RPMI8226 (cell line): ENCODE results near the gene CEP295NL.
"Not testable (repeated sequence)": the region's sequence is repeated elsewhere in the genome, so short reads cannot be mapped to it uniquely, and the experiment has no call there.

Experiments
- DNase-seq: peaks from one replicate; pipeline ENCODE4 v3.0.0-alpha.2; 2015

Gene CEP295NL

DNA sequence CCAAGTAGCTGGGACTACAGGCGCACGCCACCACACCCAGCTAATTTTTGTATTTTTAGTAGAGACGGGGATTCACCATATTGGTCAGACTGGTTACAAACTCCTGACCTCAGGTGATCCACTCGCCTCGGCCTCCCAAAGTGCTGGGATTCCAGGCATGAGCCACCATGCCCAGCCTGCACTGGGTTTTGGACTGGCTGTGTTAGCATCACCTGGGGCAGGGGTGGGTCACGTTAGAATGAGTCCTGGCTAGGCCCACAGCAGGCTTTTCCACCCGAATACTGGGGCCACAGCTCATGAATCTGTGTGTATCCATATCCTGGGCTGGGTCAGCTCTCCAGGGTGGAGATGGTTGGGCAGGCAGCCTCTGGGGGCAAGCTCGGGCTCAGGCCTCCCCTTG is 770 bp downstream of the CEP295NL start:
- not testable (repeated sequence) for DNase-seq

DNA sequence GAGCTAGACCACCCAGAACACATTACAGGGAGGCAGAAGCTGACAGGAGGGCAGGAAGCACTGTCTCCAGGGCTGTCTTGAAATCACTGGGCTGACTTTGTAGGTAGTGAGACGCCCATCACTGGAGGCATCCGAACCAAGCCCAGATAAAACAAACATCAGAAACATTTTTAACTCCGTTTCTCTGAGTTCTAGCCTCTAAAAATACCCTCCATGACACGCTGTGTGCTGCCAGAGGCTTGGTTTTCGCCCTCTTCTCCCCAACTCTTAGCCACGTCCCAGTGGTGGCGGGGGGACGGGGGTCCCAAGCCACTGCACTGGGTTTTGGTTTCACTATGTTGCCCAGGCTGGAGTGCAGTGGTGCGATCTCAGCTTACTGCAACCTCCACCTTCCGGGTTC is 1.2 kb downstream of the CEP295NL start:
- DNase-seq, result no peak

DNA sequence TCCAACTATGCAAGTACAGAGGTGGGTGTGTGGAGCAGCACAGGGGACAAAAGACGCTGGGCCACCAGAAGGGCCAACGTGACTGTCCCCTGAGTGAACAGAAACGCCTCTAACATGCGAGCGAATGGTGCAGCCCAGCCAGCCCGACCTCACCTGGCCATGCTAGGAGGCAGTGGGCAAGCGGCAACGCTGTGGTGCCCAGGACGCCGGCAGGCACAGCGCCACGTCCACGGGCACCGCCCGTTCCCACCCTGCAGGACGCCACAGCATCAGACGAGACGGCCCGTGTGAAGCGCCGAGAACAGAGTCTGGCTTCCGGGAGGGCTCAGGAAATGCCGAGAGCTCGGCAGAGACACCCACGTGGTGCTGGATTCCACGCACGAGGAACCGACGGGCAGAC is 2.2 kb downstream of the CEP295NL start:
- DNase-seq, result no peak

DNA sequence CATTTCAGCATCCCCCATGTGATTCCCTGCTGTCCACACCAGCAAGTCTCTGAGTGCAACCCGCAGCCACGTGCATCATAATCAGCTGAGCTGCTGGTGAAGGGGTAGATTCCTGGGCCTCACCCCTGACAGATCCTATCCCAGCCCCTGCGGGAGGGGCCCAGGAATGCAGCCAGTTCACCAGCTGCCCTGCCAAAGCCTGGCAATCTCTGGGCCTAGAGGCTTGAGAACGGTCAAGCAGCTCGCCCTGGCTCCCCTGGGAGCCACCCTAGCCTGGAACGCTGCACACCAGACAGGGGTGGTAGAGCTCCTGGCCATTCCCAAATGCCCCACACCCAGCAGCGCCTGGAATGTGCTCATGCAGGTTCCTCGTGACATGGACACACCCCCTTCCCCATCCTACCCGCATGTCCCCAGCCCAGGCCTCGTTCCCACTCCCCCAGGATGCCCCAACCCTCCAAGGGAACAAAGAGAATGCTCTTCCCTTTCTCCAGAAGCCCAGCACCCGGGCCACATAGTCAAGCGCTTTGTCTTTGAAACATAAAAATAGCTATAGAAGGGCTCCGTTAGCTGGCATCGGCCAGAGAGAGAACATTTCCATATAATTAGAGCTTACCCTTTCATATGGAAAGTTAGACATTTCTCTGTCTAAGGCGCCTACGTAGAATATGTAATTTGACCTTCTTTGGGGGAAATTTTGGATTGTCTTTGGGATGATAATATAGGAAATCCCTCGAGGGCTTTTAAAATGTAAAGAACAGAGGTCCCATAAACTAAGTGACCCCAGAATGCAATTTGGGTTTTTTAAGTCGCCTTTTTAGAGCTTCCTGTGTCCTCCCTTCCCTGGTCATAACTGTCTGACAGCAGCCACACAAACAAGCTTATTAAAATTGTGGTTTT is 3.4 kb downstream of the CEP295NL start:
- no peak for DNase-seq

DNA sequence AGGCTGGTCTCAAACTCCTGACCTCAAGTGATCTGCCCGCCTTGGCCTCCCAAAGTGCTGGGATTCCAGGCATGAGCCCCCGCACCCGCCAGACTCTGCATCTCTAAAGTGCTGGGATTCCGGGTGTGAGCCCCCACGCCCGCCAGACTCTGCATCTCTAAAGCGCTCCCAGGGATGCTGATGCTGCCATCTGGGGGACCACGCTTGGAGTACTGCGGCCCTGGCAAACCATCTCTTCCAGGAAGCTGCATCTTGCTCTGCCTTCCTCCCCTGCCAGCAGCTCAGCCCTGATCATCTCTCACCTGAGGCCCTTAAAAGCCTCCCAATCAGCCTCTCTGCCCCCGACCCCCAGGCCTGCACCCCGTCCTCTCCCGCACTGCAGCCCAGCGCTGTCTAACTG is 4.1 kb downstream of the CEP295NL start:
- DNase-seq, result no peak

DNA sequence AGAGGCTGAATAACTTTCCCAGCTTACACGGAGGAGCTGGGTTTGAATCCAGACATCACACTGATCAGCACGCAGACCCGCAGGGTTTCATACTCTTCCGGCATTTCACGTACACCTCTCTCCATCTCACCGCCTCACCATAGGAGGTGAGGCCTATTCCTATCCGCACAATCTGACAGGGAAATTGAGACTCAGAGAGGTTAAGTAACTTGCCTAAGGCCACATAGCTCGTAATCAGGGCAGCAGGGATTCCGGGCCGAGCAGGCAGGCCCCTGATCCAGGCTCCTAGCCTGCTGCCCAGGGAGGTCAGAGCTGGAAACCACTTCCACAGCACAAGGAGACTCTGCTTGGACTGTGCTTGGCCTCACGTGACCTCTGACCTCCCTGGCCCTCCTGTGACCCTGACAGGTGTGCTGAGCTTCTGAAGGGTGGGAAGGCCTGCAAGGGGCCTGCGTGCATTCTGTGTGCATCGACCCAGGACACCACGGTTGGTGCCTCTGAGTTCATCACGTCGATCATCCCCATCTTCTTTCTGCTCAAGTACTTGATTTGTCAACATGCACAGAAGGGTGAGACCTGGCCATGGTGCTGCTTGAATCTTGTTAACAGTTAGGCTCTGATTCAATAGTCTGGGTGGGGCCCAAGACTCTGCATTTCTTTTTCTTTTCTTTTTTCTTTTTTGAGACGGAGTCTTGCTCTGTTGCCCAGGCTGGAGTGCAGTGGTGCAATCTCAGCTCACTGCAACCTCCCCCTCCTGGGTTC is 4.7 kb downstream of the CEP295NL start:
- DNase-seq, result no peak

DNA sequence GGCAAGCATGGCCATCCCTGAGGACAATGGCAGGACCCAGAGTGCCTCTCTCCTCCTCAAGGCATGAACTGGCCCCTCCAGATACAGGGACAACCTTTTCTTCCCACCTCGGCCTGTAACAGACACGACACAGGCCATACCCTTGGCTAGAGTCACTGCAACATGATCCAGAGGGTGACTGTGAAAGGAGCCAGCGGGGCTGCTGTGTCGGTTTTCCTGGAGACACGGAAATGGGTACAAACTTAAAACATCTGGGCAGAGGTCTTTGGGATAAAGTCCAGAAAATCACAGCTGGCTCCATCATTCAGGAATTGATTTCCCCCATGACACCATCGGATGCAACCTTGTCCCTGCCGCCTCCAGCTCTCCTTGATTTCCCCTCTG is 5.3 kb downstream of the CEP295NL start:
- DNase-seq, result no peak

DNA sequence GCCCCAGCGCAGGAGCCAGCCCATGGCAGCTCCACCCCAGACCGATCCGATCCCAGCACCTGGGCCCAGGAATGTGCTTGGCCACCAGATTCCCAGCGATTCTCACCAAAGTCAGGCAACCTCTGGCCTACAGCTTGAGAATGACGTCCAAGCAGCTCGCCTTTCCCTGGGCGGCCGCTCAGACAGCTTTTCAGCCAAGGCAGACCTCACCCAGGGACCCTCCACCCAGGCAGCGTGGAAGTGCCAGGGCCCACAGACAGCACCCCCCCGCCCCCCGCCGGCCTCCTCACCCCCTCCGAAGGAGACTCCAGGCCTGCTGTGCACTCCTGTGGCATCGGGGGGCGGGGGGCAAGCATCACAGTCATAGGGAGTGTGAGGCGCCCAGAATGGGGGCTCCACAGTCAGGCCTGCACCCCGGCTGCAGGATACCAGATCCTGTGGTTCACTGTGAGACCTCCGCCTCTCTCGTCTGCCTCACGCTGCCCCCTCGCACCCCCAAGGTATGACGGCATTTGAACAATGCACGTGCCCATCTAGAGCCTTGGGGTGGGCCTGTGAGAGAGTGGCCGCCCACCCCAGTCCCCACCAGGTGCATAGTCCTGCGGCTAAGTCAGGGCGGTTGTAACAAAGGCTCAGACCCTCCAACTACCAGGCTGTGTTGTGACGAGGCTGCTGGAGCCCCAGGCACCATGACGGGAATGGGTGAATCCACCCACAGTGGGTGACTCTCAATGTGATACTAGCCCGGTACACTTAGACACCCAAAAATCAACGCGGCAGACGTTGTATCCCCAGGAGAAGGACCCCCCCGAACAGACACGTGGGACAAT is 6.0 kb downstream of the CEP295NL start:
- no peak for DNase-seq

DNA sequence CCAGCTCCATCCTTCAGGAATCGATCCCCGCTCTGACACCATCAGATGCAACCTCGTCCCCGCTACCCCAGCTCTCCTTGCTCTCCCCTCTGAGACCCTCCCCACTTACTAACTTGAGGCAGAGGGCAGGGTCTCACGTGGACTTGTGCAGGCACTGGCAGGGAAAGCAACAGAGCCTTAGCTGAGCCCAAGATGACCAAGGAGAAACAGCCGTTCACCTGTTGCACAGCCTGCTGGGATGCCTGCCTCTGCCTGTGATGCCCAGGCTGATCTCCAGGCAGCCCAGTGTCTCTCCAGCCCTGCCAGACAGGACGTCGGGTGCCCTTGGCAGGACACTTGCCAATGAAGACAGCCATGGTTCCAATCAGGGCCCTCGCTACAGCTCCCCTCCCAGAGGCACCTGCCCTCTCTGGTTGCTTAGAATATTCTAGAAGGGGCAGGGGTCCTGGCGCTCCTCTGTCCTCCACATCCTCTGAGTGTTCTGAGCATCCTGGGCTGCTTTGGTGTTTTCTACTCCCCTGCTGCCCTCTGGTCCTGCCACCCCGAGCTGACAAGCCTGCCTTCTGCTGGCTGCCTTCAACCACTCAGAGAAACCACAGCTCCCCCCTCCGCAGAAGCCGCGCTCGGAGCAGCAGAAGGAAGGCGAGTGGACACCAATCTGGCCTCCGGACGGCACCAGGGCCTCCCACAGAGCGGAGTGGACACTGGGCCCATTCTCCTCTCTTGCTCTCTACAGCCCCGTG is 6.7 kb downstream of the CEP295NL start:
- no peak for DNase-seq

DNA sequence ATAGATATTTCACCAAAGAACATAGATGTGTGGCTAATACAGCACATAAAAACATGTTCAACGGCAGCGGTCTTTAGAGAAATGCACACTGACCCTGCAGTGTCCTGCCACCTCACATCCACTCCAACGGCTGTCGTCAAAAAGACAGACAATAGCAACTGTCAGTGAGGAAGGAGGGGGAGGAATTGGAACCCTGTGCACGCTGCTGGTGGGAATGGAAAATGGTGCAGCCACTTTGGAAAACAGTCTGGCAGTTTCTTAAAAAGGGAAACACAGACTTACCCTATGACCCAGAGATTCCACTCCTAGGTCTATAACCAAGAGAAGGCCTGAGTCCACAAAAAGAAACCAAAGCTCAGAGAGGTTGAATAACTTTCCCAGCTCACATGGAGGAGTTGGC is 7.7 kb downstream of the CEP295NL start:
- no peak for DNase-seq

DNA sequence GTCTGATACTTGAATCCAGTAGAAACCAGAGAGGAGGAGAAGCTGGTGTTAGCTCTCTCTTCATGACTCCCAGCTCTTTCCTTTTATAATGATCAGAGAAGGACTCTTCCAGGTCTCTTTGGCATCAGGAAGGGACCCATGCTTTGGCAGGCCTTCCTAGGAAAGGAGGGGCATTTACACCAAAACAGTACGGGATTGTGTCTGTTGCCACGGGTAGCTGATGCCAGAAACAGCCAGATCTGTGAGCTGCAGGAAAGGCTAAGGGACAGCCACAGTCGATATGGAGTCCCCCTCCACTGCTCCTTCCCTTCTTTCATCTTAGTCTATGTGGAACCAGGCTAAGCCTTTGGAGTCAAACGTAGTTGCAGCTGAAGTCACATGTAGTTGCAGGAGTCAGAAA is 9.3 kb downstream of the CEP295NL start:
- DNase-seq, result no peak

DNA sequence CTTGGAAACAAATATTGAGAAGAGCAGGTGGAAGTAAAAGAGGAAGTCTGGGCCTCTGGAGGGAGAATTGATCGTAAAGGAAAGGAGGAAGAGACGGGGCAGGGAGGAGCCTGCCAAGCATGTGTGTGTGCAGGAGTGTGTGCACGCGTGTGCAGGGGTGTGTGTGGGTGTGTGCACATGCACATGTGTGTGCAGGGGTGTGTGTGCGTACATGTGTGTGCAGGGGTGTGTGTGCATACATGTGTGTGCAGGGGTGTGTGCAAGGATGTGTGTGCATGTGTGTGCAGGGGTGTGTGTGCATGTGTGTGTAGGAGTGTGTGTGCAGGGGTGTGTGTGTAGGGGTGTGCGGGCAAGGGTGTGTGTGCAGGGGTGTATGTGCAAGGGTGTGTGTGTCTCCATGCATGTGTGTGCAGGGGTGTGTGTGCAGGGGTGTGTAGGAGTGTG is 10.0 kb downstream of the CEP295NL start:
- DNase-seq, result no peak

DNA sequence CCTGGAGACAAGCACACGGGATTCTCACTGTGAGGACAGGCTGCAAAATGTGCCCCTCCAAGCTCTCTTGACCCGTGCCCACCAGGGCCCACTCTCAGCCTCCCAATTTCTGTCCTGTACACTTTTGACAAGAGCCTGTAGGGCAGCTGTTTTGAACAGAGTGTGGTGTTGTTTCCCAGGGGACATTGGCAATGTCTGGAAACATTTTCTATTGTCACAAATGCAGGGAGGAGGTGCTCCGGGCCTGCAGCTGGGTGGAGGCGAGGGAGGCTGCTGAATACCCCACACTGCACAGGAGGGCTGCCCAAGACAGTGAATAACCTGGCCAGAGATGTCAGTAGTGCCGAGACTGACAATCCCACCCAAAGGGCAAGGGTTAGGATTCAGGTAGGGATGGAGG is 10.5 kb downstream of the CEP295NL start:
- DNase-seq, result no peak

DNA sequence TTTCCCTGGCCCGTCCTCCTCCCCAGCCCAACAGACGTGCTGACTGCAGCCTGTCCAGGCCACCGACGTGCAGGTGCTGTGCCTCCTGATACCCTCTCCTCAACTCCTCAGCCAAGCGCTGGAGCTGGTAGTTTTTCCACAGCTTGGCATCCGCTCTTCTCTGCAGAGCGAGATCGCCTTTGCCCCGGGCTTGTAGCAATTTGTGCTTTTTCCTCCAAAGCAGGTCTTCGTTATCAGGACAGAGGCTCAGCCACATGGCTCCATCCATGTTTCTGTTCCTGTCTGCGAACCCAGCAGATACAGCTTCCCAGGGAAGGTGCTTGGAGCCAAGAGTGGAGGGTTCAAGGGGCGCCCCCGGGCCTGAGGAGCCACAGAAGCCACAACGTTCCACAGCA is 10.9 kb downstream of the CEP295NL start:
- no peak for DNase-seq

DNA sequence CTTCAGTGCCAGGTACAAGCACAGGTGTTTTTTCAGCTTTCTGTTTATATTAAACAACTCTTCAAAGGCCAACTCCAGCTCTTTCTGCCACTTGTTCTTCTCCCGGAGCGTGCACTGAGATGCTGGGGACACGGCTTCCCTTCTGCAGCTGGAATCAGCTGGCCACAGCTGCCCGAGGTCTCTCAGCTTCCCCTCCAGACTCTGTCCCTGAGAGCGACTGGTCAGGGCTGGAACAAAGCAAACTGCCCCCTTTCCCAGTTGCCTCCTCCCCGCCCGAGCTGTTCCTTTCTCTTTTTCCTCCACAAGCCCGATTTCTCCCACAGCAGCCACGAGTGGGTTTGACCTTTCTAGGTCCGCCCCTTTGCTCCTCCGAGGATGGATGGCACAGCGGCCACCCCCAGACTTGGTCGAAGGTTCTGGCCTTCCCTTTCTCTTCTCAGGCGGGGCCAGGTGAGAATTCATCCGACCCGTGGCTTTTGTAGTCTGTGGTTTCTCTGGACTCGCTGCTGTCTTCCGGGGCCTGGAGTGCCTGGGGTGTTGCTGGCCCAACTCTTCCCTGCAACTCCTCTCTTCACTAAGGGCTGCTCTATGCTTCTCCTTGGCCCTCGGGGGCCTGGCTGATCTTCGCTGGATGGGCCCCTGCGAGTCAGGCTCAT is 11.5 kb downstream of the CEP295NL start:
- no peak for DNase-seq

DNA sequence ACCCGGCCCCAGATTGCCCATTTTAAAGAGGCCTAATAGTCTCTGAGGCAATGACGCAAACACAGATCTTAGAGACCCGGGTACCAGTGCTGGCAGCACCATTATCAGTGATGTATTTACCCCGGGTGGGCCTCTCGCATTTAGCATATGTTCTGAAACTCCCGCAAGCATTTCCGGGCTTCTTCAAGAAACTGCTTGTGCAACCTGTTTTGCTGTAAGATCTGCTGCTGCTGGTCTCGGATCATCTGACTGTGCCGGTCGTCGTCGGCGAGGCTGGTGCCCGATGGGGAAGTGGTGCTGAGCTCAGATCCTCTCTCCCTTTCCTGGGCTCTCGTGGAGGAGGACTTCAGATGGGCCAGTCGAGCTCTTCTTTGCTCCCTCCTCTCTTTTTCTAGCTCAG is 12.5 kb downstream of the CEP295NL start:
- DNase-seq, result peak; percentile 95

DNA sequence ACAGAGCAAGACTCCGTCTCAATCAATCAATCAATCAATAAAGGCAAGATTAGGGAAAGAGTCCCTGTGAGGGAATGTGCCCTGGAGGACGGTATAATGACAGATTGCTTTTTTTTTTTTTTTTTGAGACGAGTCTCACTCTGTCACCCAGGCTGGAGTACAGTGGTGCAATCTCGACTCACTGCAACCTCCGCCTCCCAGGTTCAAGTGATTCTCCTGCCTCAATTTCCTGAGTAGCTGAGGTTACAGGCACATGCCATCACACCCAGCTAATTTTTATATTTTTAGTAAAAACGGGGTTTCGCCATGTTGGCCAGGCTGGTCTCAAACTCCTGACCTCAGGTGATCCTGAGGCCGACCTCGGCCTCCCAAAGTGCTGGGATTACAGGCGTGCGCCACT is 12.9 kb downstream of the CEP295NL start:
- DNase-seq, result not testable (repeated sequence)

DNA sequence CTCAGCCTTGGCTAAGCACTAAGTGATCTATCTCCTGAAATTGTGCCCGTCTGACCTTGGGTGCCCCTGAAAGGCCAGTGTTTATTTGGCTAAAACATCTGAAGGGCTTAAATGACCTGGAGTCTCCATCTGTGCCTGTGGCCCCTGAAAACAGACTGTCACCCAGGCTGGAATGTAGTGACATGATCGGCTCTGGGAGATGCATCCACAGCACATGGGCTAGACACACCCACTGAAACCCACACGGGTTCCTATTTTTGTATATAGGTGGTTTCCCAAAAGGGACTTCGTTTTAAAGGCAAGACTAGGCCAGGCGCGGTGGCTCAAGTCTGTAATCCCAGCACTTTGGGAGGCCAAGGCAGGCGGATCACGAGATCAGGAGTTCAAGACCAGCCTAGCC is 13.5 kb downstream of the CEP295NL start:
- DNase-seq, result peak; percentile 84

DNA sequence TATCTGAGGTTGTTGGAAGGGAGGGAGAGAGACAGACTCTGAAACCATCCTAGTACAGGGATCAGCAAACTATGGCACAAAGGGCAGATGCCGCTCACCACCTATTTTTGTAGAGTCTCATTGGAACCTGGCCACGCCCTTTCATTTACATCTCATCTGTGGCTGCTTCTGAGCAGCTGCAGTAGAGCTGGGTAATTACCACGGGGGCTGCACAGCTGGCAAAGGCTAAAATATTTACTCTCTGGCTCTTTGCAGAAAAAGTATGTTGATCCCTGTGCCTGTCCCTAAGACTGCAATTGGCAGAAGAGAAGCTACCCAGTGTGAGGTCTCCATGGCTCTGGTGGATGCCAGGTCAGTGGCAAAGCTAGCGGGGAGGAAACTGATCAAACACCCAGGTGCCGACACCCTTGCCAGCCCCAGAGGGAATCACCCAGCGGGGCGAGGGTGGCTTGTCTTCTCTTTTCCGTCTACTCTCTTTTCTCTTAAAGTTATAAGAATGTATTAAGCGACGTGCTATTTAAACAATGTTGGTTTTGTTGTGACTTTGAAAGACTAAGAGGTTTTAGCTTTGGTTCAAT is 14.0 kb downstream of the CEP295NL start:
- peak; percentile 67 for DNase-seq

DNA sequence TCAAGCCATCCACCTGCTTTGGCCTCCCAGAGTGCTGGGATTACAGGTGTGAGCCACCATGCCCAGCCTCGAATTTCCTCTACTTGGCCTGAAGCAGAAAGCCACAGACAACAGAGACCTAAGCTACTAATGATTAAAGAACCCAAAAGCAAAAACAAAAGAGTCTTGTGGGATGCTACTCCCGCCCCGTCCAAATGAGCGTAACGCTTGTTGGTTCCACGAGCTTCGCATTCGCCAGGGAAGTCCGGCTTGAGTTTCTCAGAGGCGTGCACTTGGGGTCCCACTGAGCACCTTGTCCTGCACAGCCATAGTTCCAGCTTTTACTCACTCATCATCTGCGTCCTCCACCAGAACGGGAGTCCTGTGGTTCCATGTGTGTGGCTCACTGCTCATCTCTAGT is 16.0 kb downstream of the CEP295NL start:
- no peak for DNase-seq

DNA sequence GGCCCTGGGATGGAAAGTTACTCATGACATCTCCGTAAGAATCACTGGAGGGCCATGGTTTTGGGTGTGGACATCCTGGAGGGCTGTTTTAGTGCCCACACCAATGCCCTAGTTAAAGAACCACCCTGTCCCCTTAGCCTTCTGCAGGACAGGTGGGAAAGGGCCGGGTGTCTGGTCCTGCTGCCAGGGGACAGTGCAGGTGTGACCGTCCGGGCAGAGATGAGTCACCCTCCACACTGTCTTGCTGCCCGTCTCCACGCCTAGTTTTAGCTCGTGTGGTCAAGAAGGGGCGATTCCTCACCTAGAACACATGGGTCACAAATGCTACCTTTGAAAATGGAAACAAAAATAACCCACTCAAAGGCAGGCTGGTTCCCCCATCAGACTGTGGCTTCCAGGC is 17.0 kb downstream of the CEP295NL start:
- DNase-seq, result no peak
